H1 (cell line): Measurements from ENCODE around the gene GRB7. TPM values are rescaled to one million over a fixed set of nuclear protein-coding genes. Genes with fewer than 3 reads are reported as not detected.
A peak's percentile ranks its signal among the peaks of the same experiment; 100 is the strongest.

Experiments used
- ASH2L ChIP-seq: fragments of 200-600, 300-600 bp; sonication (generic); IDR thresholded peaks from one replicate; pipeline ENCODE4 v1.7.1; 2017; ENCODE audit warnings: low read length
- BACH1 ChIP-seq: IDR thresholded peaks from 2 replicates; pipeline ENCODE4 v1.6.1; 2012; ENCODE audit warnings: low read length, improper control_type of control experiment
- CHD7 ChIP-seq: fragments of 300-600 bp; sonication (generic); IDR thresholded peaks from 2 replicates; pipeline ENCODE4 v1.7.1; 2012; ENCODE audit warnings: low read length, moderate library complexity, mild to moderate bottlenecking, inconsistent platforms; ENCODE audit not compliant: insufficient replicate concordance
- EGR1 ChIP-seq: IDR thresholded peaks from 2 replicates; pipeline ENCODE4 v1.6.1; 2011; ENCODE audit warnings: low read depth, low read length, borderline replicate concordance
- GABPA ChIP-seq: IDR thresholded peaks from 2 replicates; pipeline ENCODE4 v1.6.1; 2011; ENCODE audit warnings: mild to moderate bottlenecking, low read length, moderate library complexity, borderline replicate concordance; ENCODE audit not compliant: insufficient read depth
- HDAC6 ChIP-seq: IDR thresholded peaks from one replicate; pipeline ENCODE4 v1.7.1; 2012; ENCODE audit warnings: low read depth, mild to moderate bottlenecking, inconsistent platforms, low read length, moderate library complexity
- POLR2A ChIP-seq, 2 experiments: IDR thresholded peaks; 1 replicate in 1 of 2; 2 replicates in 1 of 2; pipeline ENCODE4 v1.6.1; 2011; ENCODE audit warnings: low read depth in 2 of 2, low read length in 2 of 2, mild to moderate bottlenecking in 2 of 2; ENCODE audit errors: control extremely low read depth in 1 of 2
- RAD21 ChIP-seq, 2 experiments: IDR thresholded peaks in 1 of 2; conservative IDR thresholded peaks in 1 of 2; 2 replicates each; pipeline ENCODE4 v1.6.1; 2011; ENCODE audit warnings: low read depth in 2 of 2, low read length in 2 of 2, improper control_type of control experiment in 1 of 2, inconsistent platforms in 1 of 2, mild to moderate bottlenecking in 1 of 2, moderate library complexity in 1 of 2
- SIRT6 ChIP-seq: IDR thresholded peaks from one replicate; pipeline ENCODE4 v1.7.1; 2012; ENCODE audit warnings: low read length, inconsistent platforms
- TAF7 ChIP-seq: optimal IDR thresholded peaks from 2 replicates; pipeline ENCODE3; 2011; ENCODE audit warnings: low read depth, mild to moderate bottlenecking, inconsistent platforms, low read length, moderate library complexity, borderline replicate concordance
- polyA plus RNA-seq, 7 experiments: library from polyadenylated mRNA; depleted of rRNA in 3 of 7; stranded (reverse) in 5 of 7; unstranded in 2 of 7; fragments of >200 nt in 5 of 7; fragments of 200-250 nt in 2 of 7; gene quantifications; 1 replicate in 5 of 7; 2 replicates in 1 of 7; 4 replicates in 1 of 7; pipeline versions ENCODE4 v1.2.1 to v1.2.3, GENCODE V29; 2011 to 2013; ENCODE audit warnings: missing spikeins in 2 of 7, mixed read lengths in 2 of 7
- total RNA-seq: library from RNA; stranded (reverse); fragmentation: NEBNext Ultra II Directional; extraction: Animal tissue kit (Norgen Biotek cat#: 25700); gene quantifications from 2 replicates; pipeline ENCODE4 v1.2.1, GENCODE V29; 2021

The GRB7 gene
- total and polyA plus RNA-seq, 2 of the 8 experiments (the other 6 are each of a cell fraction or from before 2014, with no cell fraction given): 32.2 to 41.5 TPM

GRCh38 chr17:39754161-39754957, 16.6 kb downstream of the GRB7 start (continued):
- TF ChIP-seq CHD7 (no peak), RAD21 (IDR thresholded peaks at IDR 0.05 in 1 of 2, conservative IDR thresholded peaks at IDR 0.05 in 1 of 2; ENCODE audit: low read depth in 2 of 2, low read length in 2 of 2) (peak; percentile 89 to 92), SIRT6 (no peak), BACH1 (peak; percentile 26; the same call in 1 of the 2 replicates), ASH2L (peak; percentile 36), GABPA (peak; percentile 29; the same call in 1 of the 2 replicates), EGR1 (peak; percentile 19; the same call in 1 of the 2 replicates), HDAC6 (no peak), TAF7 (no peak), POLR2A (IDR thresholded peaks at IDR 0.05; ENCODE audit: control extremely low read depth in 1 of 2, low read depth in 2 of 2, low read length in 2 of 2) (0 out of 3 replicates have a peak, but pooled peaks of 1 of the 2 experiments have one; percentile 32)
